Measurements from ENCODE around the gene ADM2.

Gene ADM2

DNA sequence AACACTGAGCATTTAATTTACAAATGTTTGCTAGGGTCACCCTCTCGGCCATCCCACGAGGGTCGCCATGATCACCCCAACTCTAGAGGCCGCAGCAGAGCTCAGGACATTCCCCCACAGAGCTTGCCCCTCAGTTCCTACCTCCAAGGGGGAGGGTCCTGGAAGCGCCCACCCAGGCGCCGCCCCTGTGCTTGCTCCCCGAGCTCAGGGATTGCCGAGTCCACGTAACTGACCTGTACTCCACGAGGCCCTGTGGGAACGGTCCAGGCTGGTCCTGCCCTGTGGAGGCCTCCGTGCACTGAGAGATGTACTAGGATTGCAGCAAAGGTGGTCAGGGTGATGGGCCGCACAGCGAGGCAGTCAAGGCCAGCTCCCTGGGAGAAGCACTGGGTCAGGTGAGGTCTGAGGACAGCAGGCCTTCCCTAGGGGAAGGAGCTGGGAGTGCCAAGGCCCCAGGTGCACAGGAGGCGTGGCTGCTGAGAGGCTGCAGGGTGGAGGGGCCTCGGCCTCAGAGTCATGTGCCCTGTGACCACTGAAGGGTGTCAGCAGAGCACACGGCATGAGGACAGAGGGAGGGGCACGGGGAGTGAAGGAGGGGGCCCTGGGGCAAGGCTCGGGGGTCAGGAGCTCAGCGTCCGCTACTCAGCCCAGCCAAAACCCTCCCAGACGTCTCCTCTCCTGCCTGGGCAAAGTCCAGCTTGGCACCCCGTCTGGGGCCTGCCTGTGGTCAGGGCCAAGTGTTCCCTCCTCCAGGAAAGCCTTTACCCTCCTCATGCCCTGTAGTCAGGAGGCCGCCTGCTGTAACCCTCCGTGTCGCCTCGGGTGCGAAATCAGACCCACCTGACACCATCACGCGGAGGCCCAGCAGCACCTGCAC is 2.9 kb downstream of the ADM2 start:
- Histone ChIP-seq H3K9me3 (ENCODE audit: insufficient read depth, low read depth, low read length) (no peaks in the 10 kb centered on the region), H3K27ac (ENCODE audit: low read length) (no peak overlapping the region)

GRCh38 chr22:50485221-50486131 is 4.1 kb downstream of the ADM2 start:
- H3K27me3 ChIP-seq (ENCODE audit: insufficient read depth, low read length) = peaks cover 13% of the 10 kb centered on the region
- H3K9ac ChIP-seq (ENCODE audit: low read depth, low read length) = no peak overlapping the region
- no peak overlapping the region for H3K27ac ChIP-seq (ENCODE audit: low read length)
- no peaks in the 10 kb centered on the region for H3K4me1 ChIP-seq (ENCODE audit: insufficient read depth, low read length)
- H3K9me3 ChIP-seq (ENCODE audit: insufficient read depth, low read depth, low read length) = no peaks in the 10 kb centered on the region
- H3K4me3 ChIP-seq (ENCODE audit: low read length) = no peak overlapping the region
- no peaks in the 10 kb centered on the region for H3K36me3 ChIP-seq (ENCODE audit: insufficient read depth, low read depth, low read length)

More for the DNA sequence above, 2.9 kb downstream of the ADM2 start:
- no peaks in the 10 kb centered on the region for H3K4me1 ChIP-seq (ENCODE audit: insufficient read depth, low read length)
- no peak overlapping the region for H3K9ac ChIP-seq (ENCODE audit: low read depth, low read length)
- no peaks in the 10 kb centered on the region for H3K36me3 ChIP-seq (ENCODE audit: insufficient read depth, low read depth, low read length)
- no peak overlapping the region for H3K4me3 ChIP-seq (ENCODE audit: low read length)
- peaks cover 26% of the 10 kb centered on the region for H3K27me3 ChIP-seq (ENCODE audit: insufficient read depth, low read length)

DNA sequence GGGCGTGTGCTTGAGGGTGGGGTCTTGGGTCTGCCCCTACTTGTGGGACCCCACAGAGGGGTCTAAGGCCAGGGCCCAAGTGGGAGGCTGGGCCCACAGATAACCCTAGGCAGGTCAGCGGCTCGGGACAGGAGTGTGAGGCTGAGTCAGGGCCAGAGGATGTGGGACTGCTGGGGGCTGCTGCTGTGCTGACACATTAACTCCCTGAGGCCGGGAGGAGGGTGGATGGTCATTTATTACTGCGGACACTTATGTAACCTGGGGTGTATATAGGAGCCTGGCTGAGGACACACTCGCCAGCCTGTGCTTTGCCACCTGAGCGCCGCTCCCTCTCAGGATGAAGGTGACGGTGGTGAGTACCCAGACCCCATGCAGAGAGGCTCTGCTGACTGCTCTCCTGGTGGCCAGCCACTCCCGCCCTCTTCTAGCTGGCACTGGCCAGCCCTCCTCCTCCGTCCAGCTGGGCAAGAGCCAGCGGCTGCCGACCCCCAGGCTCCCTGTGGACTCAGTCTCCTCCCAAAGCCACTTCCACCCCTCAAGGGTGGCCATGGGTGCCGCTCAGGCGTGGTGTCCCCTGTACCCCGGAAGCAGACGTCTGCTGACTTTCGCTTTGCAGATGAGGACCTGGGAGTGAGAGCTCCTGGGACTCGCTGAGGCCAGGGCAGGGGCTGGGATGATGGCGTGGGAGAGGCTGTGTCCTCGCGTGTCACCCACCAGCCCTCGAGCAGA is 5.4 kb downstream of the ADM2 start, which contains the start of gene MIOX:
Gene MIOX, plus strand, starts transcription at position 299 of the 729 bp plus-strand sequence. Its CDS starts 39 bp downstream, at position 338.
- no peaks in the 10 kb centered on the region for H3K9me3 ChIP-seq (ENCODE audit: insufficient read depth, low read depth, low read length)
- H3K9ac ChIP-seq (ENCODE audit: low read depth, low read length) = no peak within 1 kb of the TSS
- H3K36me3 ChIP-seq (ENCODE audit: insufficient read depth, low read depth, low read length) = no peaks in the 10 kb centered on the region
- peaks cover 6% of the 10 kb centered on the region for H3K27me3 ChIP-seq (ENCODE audit: insufficient read depth, low read length)
- H3K4me1 ChIP-seq (ENCODE audit: insufficient read depth, low read length) = no peaks in the 10 kb centered on the region
- H3K4me3 ChIP-seq (ENCODE audit: low read length) = no peak within 1 kb of the TSS
- no peak within 1 kb of the TSS for H3K27ac ChIP-seq (ENCODE audit: low read length)

DNA sequence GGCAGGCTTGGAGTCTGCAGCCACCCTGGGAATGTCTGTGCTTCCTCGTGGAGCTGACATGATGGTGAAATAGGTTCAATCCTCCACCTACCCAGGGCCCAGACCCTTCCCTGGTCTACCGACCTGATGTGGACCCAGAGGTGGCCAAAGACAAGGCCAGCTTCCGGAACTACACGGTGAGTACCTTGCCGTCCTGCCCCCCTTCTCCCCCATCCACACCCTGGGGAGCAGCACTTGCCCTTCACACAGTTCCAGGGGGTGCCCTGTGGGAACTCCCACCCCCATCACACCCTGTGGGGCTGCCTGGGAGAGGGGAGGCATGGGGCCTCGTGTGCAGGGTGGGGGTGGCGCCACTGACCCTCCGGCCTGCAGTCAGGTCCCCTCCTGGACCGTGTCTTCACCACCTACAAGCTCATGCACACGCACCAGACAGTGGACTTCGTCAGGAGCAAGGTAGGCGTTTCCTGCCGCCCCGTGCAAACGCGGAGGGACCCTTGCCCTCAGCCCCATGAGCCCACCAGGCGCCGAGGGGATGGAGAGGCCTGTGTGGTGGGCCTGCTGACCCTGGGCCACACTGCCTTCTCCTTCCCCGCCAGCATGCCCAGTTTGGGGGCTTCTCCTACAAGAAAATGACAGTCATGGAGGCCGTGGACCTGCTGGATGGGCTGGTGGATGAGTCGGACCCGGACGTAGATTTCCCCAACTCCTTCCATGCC is 6.1 kb downstream of the ADM2 start:
- H3K4me3 ChIP-seq (ENCODE audit: low read length) = no peak overlapping the region
- no peaks in the 10 kb centered on the region for H3K4me1 ChIP-seq (ENCODE audit: insufficient read depth, low read length)

DNA sequence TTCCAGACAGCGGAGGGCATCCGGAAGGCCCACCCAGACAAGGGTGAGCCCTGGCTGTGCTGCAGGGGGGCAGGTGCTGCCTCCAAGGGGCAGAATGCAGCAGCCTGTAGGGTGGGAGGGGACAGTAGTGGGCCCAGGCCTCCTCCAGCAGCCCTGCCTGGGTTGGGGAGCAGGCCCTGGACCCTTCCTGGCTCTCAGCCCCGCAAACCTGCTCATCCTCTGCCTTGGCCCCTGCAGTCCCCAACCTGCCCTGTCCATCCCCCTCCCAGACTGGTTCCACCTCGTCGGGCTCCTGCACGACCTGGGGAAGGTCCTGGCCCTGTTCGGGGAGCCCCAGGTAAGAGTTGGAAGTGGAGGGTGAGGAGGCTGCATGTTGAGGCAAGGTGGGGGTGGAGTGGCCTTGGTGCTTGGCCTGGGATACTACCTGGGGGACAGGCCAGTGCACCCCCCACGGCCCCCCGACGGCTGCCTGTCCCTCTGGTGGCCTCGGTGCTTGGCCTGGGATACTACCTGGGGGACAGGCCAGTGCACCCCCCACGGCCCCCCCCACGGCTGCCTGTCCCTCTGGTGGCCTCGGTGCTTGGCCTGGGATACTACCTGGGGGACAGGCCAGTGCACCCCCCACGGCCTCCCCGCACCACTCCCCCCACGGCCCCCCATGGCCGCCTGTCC is 6.8 kb downstream of the ADM2 start:
- Histone ChIP-seq H3K27me3 (ENCODE audit: insufficient read depth, low read length) (no peaks in the 10 kb centered on the region), H3K36me3 (ENCODE audit: insufficient read depth, low read depth, low read length) (no peaks in the 10 kb centered on the region), H3K4me1 (ENCODE audit: insufficient read depth, low read length) (no peaks in the 10 kb centered on the region), H3K9me3 (ENCODE audit: insufficient read depth, low read depth, low read length) (no peaks in the 10 kb centered on the region), H3K4me3 (ENCODE audit: low read length) (no peak overlapping the region), H3K9ac (ENCODE audit: low read depth, low read length) (no peak overlapping the region), H3K27ac (ENCODE audit: low read length) (no peak overlapping the region)

More for the DNA sequence above, 6.1 kb downstream of the ADM2 start:
- Histone ChIP-seq H3K36me3 (ENCODE audit: insufficient read depth, low read depth, low read length) (no peaks in the 10 kb centered on the region), H3K27ac (ENCODE audit: low read length) (no peak overlapping the region), H3K9me3 (ENCODE audit: insufficient read depth, low read depth, low read length) (no peaks in the 10 kb centered on the region), H3K27me3 (ENCODE audit: insufficient read depth, low read length) (no peaks in the 10 kb centered on the region), H3K9ac (ENCODE audit: low read depth, low read length) (no peak overlapping the region)

GRCh38 chr22:50488886-50489285 is 7.5 kb downstream of the ADM2 start:
- no peak overlapping the region for H3K27ac ChIP-seq (ENCODE audit: low read length)
- H3K9ac ChIP-seq (ENCODE audit: low read depth, low read length) = no peak overlapping the region
- H3K4me3 ChIP-seq (ENCODE audit: low read length) = no peak overlapping the region
- no peaks in the 10 kb centered on the region for H3K27me3 ChIP-seq (ENCODE audit: insufficient read depth, low read length)
- H3K36me3 ChIP-seq (ENCODE audit: insufficient read depth, low read depth, low read length) = no peaks in the 10 kb centered on the region
- H3K4me1 ChIP-seq (ENCODE audit: insufficient read depth, low read length) = no peaks in the 10 kb centered on the region
- H3K9me3 ChIP-seq (ENCODE audit: insufficient read depth, low read depth, low read length) = no peaks in the 10 kb centered on the region

DNA sequence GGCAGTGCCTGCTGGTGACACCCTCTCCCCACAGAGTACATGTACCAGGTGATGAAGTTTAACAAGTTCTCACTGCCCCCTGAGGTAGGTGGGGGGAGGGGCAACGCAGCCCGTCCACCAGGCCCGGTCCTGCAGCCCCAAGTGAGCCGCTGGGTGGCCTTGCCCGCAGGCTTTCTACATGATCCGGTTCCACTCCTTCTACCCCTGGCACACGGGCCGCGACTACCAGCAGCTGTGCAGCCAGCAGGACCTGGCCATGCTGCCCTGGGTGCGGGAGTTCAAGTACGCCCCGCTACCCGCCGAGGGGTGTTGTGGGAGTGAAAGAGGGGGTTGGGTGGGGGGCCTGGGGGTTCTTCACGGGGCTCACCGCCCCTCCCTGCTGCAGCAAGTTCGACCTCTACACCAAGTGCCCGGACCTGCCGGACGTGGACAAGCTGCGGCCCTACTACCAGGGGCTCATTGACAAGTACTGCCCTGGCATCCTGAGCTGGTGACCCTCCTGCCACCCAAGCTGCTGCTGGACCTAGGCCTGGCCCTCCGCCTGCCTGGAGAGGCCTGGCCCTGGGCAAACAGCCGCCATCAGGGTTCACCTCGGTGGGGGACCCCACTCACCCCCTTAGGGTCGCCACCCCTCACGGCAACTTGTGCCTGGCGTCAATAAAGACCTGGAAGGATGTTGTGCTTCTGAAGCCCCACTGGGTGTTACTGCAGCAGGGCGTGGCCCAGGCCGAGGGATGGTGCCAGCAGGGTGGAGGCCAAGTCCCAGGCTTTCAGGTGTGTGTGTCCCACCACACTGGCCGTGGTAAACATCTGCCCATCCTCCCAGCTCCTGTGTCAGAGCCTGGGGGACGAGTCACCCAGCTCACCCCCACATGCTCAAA is 8.3 kb downstream of the ADM2 start:
- Histone ChIP-seq H3K36me3 (ENCODE audit: insufficient read depth, low read depth, low read length) (no peaks in the 10 kb centered on the region), H3K4me1 (ENCODE audit: insufficient read depth, low read length) (no peaks in the 10 kb centered on the region), H3K27ac (ENCODE audit: low read length) (no peak overlapping the region), H3K4me3 (ENCODE audit: low read length) (no peak overlapping the region), H3K9ac (ENCODE audit: low read depth, low read length) (no peak overlapping the region), H3K9me3 (ENCODE audit: insufficient read depth, low read depth, low read length) (no peaks in the 10 kb centered on the region), H3K27me3 (ENCODE audit: insufficient read depth, low read length) (no peaks in the 10 kb centered on the region)

- Histone ChIP-seq H3K4me3 (ENCODE audit: low read length) (no peak overlapping the region), H3K27me3 (ENCODE audit: insufficient read depth, low read length) (no peaks in the 10 kb centered on the region), H3K9ac (ENCODE audit: low read depth, low read length) (no peak overlapping the region), H3K27ac (ENCODE audit: low read length) (no peak overlapping the region), H3K36me3 (ENCODE audit: insufficient read depth, low read depth, low read length) (no peaks in the 10 kb centered on the region), H3K9me3 (ENCODE audit: insufficient read depth, low read depth, low read length) (no peaks in the 10 kb centered on the region), H3K4me1 (ENCODE audit: insufficient read depth, low read length) (no peaks in the 10 kb centered on the region)
Measured at GRCh38 chr22:50490531-50491308, 9.4 kb downstream of the ADM2 start.

GRCh38 chr22:50497093-50497492 is 15.8 kb downstream of the ADM2 start:
- Histone ChIP-seq H3K27ac (ENCODE audit: low read length) (no peak overlapping the region), H3K4me3 (ENCODE audit: low read length) (no peak overlapping the region), H3K9ac (ENCODE audit: low read depth, low read length) (no peak overlapping the region), H3K9me3 (ENCODE audit: insufficient read depth, low read depth, low read length) (no peaks in the 10 kb centered on the region), H3K27me3 (ENCODE audit: insufficient read depth, low read length) (no peaks in the 10 kb centered on the region), H3K36me3 (ENCODE audit: insufficient read depth, low read depth, low read length) (no peaks in the 10 kb centered on the region), H3K4me1 (ENCODE audit: insufficient read depth, low read length) (no peaks in the 10 kb centered on the region)

Measured in iPS-20b (cell line).